22Rv1 (cell line): Measurements from ENCODE around the gene PDHX.

ENCODE experiments used
- H3K27ac ChIP-seq: fragments of 450-650 bp; 2 replicates; pipeline ENCODE4 v1.5.1; 2017
- CTCF ChIP-seq: fragments of 450-650 bp; IDR thresholded peaks from 2 replicates; pipeline ENCODE4 v1.5.1; 2017; ENCODE audit warnings: mild to moderate bottlenecking
- ZFX ChIP-seq: fragments of 450-650 bp; IDR thresholded peaks from 2 replicates; pipeline ENCODE4 v1.6.1; 2017; ENCODE audit warnings: antibody characterized with exemption, borderline replicate concordance

The PDHX gene

GRCh38 chr11:34978236-34979191, 62.1 kb downstream of the PDHX start:
- TF ChIP-seq ZFX (no peak), CTCF (no peak)
- peak overlapping the region; percentile 54 for H3K27ac ChIP-seq

- no peak for TF ChIP-seq CTCF
- no peak for TF ChIP-seq ZFX
These were observed 68.1 kb downstream of the PDHX start for GRCh38 chr11:34984514-34984913.

GRCh38 chr11:34986883-34987520, 70.6 kb downstream of the PDHX start:
- H3K27ac ChIP-seq = no peak overlapping the region
- TF ChIP-seq ZFX (no peak), CTCF (no peak)

More at GRCh38 chr11:34984514-34984913, 68.1 kb downstream of the PDHX start:
- H3K27ac ChIP-seq = no peak overlapping the region

- TF ChIP-seq ZFX (no peak), CTCF (no peak)
These were observed 71.2 kb downstream of the PDHX start for GRCh38 chr11:34987617-34988016.

GRCh38 chr11:34988294-34989255, 72.2 kb downstream of the PDHX start:
- no peak overlapping the region for H3K27ac ChIP-seq
- TF ChIP-seq ZFX (no peak), CTCF (no peak)

More at GRCh38 chr11:34987617-34988016, 71.2 kb downstream of the PDHX start:
- no peak overlapping the region for H3K27ac ChIP-seq

- no peak overlapping the region for H3K27ac ChIP-seq
- TF ChIP-seq ZFX (no peak), CTCF (no peak)
These were observed 74.5 kb downstream of the PDHX start for GRCh38 chr11:34990916-34991315.
